Amygdala (tissue), 56 donors: ENCODE results near the gene DACH1.
"Not testable (repeated sequence)": the region's sequence is repeated elsewhere in the genome, so short reads cannot be mapped to it uniquely, and the experiment has no call there.

Source experiments
- DNase-seq, 56 donors: peaks; one replicate each; lab custom pipeline; 2025; lab: John Stamatoyannopoulos, UW

The DACH1 gene

DNA sequence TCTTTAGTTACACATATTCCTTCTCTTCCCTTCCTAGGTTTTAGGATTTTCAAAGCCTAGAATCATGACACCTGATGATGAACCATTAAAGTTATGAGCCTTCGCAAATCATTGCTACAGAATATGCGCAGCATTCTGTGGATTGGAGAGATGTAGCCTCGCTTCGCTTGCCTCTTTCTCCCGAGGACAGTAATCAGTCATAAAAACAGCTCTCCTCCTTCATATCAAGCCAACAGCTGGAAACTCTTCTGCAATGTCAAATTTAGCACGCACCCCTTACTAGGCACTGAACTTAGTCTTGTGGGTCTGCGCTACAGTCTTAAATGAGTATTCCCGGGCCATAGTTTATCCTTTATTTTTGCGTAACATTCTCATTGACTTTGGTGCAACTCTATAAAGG lies 79.6 kb downstream of the DACH1 start:
- no peak for DNase-seq

GRCh38 chr13:71786875-71787274 lies 80.1 kb downstream of the DACH1 start:
- no peak for DNase-seq

GRCh38 chr13:71785361-71785760 lies 81.6 kb downstream of the DACH1 start:
- DNase-seq: no peak

- no peak for DNase-seq
Measured at GRCh38 chr13:71780546-71780945, 86.5 kb downstream of the DACH1 start.

DNA sequence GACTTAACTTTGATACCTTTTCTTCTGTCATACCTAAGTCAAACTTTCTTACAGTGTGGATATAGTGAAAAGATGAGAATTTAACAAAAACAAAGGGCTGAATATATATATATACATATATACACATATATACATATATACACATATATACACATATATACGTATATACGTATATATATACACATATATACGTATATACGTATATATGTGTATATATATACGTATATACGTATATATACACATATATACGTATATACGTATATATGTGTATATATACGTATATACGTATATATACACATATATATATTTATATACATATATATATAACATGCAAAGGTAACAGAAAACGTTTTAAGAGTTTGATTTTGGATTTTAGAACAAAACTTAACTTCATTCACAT lies 88.0 kb downstream of the DACH1 start:
- DNase-seq: not testable (repeated sequence)

DNA sequence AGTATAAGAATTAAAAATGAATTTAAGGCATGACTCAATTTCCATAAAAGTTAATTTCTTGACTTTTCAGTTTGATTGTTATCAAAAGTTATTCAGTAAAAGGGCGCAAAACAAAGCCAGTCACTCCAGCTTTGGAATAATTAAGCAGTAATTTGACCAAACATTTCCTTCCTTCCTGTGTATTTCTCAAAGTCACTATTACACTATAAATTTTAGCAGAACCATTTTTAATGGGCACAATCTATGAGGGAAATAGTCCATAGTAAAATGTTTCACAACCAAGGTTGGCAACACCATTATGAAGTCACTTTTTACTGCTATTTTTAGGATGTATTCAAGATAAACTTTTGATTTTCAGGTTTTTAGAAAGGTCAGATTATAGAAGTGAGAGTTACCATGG lies 91.0 kb downstream of the DACH1 start:
- DNase-seq: no peak

DNA sequence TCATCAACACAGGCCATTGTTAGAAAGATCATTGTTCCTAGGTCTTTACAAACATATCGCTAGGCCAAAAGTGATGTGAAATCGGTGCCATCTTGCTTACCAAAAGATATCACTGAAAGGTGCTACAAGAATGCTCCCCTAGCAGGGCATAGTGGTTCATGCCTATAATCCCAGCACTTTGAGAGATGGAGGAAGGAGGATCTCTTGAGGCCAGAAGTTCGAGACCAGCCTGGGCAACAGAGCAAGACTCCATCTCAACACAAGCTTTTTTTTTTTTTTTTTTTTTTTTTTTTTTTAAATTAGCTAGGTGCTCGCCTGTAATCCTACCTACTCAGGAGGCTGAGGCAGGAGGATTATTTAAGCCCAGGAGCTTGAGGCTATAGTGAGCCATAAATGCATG lies 92.1 kb downstream of the DACH1 start:
- no peak for DNase-seq

- no peak for DNase-seq
Measured at GRCh38 chr13:71773531-71773930, 93.5 kb downstream of the DACH1 start.

- DNase-seq: no peak
Measured at GRCh38 chr13:71772361-71772760, 94.6 kb downstream of the DACH1 start.

DNA sequence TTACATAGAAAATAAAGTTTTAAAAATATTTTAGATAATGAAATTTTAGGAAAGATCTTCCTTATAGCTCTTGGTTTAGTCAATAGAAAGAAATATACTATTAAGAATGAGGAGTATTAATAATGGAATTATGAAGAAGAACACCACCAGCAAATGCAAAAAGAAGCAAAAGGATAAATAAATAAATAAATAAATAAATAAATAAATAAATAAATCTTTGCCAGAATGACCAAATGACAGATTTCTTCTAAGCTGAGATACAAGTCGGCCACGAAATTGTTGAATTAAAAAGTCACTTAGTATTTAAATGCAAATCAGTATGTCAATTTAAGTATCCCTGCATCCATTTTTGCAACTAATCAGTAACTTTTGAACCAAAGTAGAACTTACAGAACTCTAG lies 95.9 kb downstream of the DACH1 start:
- DNase-seq: no peak

GRCh38 chr13:71770710-71771109 lies 96.3 kb downstream of the DACH1 start:
- no peak for DNase-seq

- DNase-seq: no peak
Measured at GRCh38 chr13:71768881-71769280, 98.1 kb downstream of the DACH1 start.

DNA sequence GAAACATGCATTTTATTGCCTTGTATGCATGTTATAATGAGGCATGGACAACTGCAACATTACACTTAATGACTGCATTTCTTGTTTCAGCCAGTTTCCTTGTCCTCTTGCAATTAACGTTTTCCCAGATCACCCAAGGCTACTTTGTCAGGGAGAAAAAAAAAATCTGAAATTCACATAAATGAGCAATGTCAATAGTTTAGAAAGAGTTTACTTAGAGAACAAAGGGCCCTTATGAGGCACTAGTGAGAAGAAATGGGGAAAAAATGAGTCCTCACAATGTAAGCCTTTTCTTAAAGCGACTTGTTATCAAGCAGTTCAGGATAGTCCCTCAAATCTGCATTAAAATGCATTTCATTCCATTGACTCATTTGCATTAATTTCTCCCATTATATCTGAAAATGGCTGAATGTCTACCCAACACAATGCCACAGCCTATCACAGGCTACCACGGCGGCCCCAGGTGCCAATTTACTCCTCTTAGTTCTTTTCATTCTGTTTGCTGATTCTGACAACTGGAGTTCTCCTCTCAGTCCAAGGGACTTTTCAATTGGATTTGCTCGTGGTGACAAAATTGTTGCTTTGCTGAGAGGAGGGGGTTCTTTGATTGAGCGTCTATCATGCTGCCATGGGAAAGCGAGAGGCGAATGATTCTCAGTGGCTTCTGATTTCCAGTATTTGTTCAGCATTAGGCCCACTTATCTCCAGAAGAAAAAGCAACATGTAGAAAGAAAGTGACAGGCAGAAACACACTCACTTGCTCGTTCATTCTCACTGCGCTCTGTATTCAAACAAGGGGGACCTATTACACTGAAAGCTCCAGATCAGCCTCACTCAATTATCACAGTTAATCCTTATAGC lies 107.1 kb downstream of the DACH1 start:
- DNase-seq: no peak

- no peak for DNase-seq
Measured at GRCh38 chr13:71758828-71759227, 108.2 kb downstream of the DACH1 start.

DNA sequence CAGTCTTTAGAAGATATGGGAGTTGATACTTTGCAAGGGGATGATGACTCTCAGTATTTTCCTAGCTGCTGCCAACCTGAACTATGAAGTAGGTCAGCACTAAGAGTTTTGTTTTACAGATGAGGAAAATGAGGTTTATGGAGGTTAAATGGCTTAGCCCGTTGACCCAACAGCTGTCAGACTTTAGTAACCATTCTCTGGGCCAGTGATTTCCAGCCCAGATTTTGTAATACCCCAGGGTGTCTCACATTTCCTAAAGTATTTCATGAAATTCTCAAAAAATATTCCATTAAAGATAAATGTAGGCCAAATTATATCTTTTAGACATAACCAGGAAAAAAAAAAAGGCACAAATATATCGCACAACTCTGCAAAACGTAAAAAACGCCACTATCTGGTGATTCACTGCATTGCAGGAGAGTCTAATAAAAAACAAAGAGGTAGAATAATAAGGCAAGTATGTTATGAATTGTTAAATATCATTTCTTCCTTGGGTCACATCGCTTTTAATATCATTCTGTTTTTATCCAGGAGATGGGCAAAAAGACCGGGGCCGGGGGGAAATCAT lies 112.5 kb downstream of the DACH1 start:
- no peak for DNase-seq

DNA sequence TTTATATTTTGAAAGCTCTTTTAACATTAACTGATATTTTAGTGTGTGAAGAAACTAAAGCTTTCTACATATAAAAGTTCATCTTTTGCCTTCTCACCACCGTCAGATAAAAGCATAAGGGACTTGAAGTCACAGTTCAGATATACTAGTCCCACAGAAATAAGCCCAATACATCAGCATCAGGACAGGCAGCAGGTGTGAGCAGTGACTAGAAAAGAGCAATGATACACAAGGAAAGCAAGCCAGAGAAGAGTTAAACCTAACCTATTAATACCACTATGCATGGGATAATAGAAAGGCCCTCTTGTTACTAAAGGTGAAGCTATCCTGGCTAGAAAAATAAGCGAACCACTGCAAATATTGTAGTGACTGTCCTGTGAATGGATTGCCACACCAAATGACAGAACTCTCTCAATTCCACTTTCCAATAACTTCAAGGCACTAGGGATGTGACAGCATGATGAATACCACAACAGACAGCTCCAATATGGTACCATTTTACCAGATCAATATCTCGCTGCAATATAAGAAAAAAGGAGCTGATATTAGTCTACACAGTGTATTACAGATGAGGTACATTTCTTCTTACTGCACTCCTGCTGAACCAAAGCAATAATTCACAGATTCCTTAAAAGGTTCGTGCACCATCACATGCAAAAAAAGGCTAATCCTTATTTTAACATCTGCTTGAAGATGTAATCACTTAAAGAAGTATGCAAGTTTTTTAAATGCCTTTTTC lies 114.1 kb downstream of the DACH1 start:
- DNase-seq: no peak

DNA sequence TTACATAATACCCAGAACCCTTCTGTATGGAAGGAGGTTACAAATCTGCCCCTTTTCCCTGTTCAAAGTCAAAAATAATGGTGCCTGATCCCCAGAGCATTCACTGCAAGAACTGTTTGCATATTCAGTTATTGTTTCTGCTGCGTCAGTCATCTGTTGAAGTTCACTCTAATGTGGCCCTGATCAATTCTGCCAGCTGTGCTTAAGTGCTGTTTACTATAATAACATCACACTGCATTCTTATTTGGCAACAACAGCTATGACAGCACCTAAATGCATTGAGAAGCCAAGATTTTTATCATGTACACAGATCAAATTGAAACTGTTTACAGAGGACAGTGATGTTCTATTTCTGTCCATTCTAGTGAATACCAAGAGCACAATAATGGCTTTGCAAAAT lies 115.9 kb downstream of the DACH1 start:
- no peak for DNase-seq

DNA sequence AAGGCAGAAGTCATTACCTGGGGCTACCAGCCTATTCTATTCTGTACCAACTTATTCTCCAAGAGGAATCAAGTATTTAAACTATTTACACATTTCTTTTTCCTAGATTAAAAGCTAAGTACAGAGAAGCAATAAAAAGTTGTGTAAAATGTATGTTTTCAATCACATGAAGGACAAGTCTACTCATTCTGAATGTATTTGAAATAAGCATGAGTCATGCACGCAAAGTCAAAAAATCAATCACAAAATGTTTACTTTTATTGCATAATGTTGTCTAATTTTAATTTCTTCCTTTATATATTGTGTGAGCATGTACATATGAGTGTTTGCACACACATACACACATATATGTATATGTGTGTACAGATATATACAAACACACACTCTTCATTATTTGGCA lies 136.7 kb downstream of the DACH1 start:
- no peak for DNase-seq

DNA sequence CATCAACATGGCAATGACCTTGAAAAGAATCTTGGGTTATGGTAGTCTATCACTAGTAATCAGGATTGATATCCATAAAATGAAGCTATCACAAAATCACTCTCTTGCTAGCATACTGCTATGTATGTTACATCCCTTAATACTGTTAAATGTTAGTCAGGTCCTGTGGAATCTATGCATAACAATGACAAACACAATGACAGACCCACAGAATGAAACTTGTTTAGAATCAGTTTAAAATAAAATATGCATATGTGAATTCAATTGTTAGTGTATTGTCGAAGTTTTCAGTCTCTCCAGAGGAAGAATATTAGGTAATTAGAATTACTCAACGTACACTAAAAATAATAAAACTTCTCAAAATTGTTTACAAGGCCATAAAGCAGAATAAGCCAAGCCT lies 137.6 kb downstream of the DACH1 start:
- no peak for DNase-seq

GRCh38 chr13:71727662-71728061 lies 139.3 kb downstream of the DACH1 start:
- no peak for DNase-seq

- no peak for DNase-seq
Measured at GRCh38 chr13:71727042-71727441, 140.0 kb downstream of the DACH1 start.

GRCh38 chr13:71722206-71722605 lies 144.8 kb downstream of the DACH1 start:
- DNase-seq: no peak
